ENCODE data around the gene FAF1. TPM values are rescaled to one million over a fixed set of nuclear protein-coding genes. Genes with fewer than 3 reads are reported as not detected.

FAF1 gene
- total RNA-seq, 2 donors from 2014 or later: 17.8 to 27.5 TPM

- peaks cover 2 to 69% of the 10 kb centered on the region in 2 donors for H3K27me3 ChIP-seq
- TF ChIP-seq CTCF (IDR thresholded peaks at IDR 0.05) (no peak), POLR2A (IDR thresholded peaks at IDR 0.05) (no peak)
- no peaks in the 10 kb centered on the region for H3K9me3 ChIP-seq
- no peaks in the 10 kb centered on the region for H3K36me3 ChIP-seq (replicated peaks in 1 of 2; ENCODE audit: insufficient read depth in 1 of 2, low read depth in 2 of 2)
- ATAC-seq (no peak), DNase-seq (no peak)
- no peak overlapping the region for H3K27ac ChIP-seq
- intact Hi-C loops (cut with DNase I): no loop called here
- peaks cover 56% of the 10 kb centered on the region for H3K4me1 ChIP-seq
- 10 to 16% methylated on average over 35 of the region's 35 CpGs for WGBS, 2 donors
- H3K4me3 ChIP-seq: peak overlapping the region in 1 of 2 donors; percentile 10
Measured at GRCh38 chr1:50424045-50424883, 535.8 kb downstream of the FAF1 start.

DNA sequence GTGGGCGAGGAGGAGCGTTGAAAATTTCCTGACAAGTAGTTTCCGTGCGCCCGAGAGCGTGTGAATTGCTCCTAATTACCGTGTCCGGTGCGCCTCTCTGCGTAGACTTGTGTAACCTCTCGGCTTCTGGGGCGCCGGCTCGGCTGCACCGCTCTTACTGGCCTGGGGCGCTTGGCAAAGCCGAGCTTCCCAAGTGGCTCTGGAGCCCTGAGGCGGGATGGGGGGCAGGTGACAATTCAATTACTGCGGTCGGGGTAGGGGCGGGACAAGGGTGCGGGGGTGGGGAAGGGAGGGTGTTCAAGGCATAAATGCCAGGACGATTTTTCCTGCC lies 536.4 kb downstream of the FAF1 start:
- intact Hi-C loops (cut with DNase I): no loop called here
- Histone ChIP-seq H3K36me3 (replicated peaks in 1 of 2; ENCODE audit: insufficient read depth in 1 of 2, low read depth in 2 of 2) (no peaks in the 10 kb centered on the region), H3K9me3 (no peaks in the 10 kb centered on the region), H3K4me1 (peaks cover 61% of the 10 kb centered on the region), H3K27ac (no peak overlapping the region), H3K27me3 (peaks cover 2 to 73% of the 10 kb centered on the region in 2 donors), H3K4me3 (no peak overlapping the region)
- 7 to 9% methylated on average over 21 to 23 of the region's 23 CpGs for WGBS, 2 donors
- DNase-seq (no peak), ATAC-seq (no peak)
- no peak for TF ChIP-seq CTCF (IDR thresholded peaks at IDR 0.05)
- no peak for TF ChIP-seq POLR2A (IDR thresholded peaks at IDR 0.05)

DNA sequence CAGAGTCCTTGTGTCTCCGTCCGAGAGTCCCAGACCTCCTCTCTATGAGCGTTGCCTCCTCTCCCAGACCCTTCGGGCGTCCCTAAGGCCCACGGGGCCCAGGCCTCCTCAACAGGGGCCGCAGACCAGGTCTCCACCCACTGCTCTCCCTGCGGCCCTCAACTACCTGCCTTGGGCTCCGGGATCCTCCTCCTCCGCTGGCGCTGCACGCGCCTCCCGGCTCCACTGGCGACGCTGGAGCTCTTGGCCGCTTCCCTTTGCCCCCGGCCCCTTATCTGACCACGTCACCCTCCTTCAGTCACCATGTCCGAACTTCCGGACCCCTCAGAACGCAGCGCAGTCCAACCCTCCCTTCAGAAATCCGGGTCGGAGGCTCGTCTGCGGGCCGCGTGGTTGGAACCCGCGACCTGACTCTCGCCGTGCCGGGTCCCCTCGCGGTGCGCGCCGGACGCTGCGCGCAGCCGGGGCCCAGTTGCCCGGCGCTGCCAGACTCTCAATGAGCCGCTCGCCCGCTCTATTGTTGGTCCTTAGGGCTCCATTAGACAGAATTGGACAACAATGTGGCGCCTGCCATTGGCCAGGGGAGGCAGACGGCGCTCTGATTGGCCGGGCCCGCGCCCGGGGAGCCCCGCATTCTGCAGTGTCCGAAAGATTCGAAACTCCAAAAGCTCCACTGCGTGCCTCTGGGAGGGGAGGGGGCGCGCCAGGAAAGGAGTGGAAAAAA lies 537.0 kb downstream of the FAF1 start, which contains the start of gene DMRTA2:
Gene DMRTA2 (minus strand): TSS at position 498 of the 724 bp plus-strand sequence. CDS start 1,907 bp downstream, outside the sequence.
- ATAC-seq: no peak
- Histone ChIP-seq H3K36me3 (replicated peaks in 1 of 2; ENCODE audit: insufficient read depth in 1 of 2, low read depth in 2 of 2) (no peaks in the 10 kb centered on the region), H3K4me1 (peaks cover 66% of the 10 kb centered on the region), H3K9me3 (no peaks in the 10 kb centered on the region), H3K27me3 (peaks cover 2 to 78% of the 10 kb centered on the region in 2 donors), H3K27ac (no peak within 1 kb of the TSS), H3K4me3 (peak within 1 kb of the TSS in 1 of 2 donors; percentile 10)
- no peak for DNase-seq
- 6% methylated on average over 19 to 55 of the region's 61 CpGs for WGBS, 2 donors
- intact Hi-C loops (cut with DNase I): no loop called here
- no peak for TF ChIP-seq POLR2A (IDR thresholded peaks at IDR 0.05)
- TF ChIP-seq CTCF (IDR thresholded peaks at IDR 0.05): no peak

GRCh38 chr1:50422675-50422945 lies 537.5 kb downstream of the FAF1 start:
- Histone ChIP-seq H3K4me1 (peaks cover 62% of the 10 kb centered on the region), H3K36me3 (replicated peaks in 1 of 2; ENCODE audit: insufficient read depth in 1 of 2, low read depth in 2 of 2) (no peaks in the 10 kb centered on the region), H3K27ac (no peak overlapping the region), H3K27me3 (peaks cover 2 to 75% of the 10 kb centered on the region in 2 donors), H3K4me3 (no peak overlapping the region), H3K9me3 (no peaks in the 10 kb centered on the region)
- DNase-seq (no peak), ATAC-seq (no peak)
- intact Hi-C loops (cut with DNase I): no loop called here
- WGBS, 2 donors: 3 to 7% methylated on average over 9 to 21 of the region's 21 CpGs
- no peak for TF ChIP-seq POLR2A (IDR thresholded peaks at IDR 0.05)
- TF ChIP-seq CTCF (IDR thresholded peaks at IDR 0.05): no peak
